GM20000 (cell line): Measurements from ENCODE around the gene FICD.

ENCODE experiments used
- DNase-seq: peaks from one replicate; pipeline ENCODE4 v3.0.0; 2012; ENCODE audit warnings: low spot score
- TF ChIP-seq, protein P1 (sequence below): IDR thresholded peaks from 2 replicates; pipeline ENCODE4 v1.5.1; 2012; ENCODE audit warnings: mild to moderate bottlenecking, control low read depth; ENCODE audit errors: extremely low read depth, missing control alignments

The FICD gene

DNA sequence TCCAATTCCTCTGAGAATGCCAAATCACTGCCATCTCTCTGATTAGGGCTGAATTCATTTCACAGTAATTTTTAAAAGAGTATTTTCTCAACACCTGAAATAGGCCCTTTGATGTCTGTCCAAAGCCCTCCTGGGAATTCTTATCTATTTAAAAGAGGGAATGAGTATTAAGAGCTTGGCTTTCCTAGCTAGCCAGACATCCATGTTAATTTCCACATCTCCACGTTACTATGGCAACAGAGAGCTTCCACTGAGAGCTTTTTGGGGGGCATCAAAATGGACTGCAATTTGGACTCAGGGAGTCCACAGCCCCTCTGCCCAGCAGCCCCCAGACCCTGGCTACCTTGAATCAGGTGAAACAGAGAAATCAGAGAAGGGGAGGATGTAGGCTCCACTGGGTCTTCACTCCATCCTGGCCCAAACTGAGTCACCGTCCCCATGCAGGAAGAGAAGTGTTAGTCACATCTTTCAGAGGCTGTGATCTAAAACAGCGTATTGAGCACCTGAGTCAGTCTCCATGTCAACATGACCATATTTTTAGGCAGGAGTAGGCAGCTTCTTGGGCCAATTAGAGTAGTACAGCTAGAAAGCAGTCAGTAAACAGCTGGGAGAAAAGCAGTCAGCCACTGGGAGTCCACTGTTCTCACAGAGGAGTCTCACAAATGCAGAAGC lies 7.0 kb upstream of the FICD start:
- DNase-seq = no peak
- TF ChIP-seq, protein P1, sequence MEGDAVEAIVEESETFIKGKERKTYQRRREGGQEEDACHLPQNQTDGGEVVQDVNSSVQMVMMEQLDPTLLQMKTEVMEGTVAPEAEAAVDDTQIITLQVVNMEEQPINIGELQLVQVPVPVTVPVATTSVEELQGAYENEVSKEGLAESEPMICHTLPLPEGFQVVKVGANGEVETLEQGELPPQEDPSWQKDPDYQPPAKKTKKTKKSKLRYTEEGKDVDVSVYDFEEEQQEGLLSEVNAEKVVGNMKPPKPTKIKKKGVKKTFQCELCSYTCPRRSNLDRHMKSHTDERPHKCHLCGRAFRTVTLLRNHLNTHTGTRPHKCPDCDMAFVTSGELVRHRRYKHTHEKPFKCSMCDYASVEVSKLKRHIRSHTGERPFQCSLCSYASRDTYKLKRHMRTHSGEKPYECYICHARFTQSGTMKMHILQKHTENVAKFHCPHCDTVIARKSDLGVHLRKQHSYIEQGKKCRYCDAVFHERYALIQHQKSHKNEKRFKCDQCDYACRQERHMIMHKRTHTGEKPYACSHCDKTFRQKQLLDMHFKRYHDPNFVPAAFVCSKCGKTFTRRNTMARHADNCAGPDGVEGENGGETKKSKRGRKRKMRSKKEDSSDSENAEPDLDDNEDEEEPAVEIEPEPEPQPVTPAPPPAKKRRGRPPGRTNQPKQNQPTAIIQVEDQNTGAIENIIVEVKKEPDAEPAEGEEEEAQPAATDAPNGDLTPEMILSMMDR = no peak

- DNase-seq = no peak
- TF ChIP-seq, protein P1 = no peak
Measured at GRCh38 chr12:108509806-108510205, 5.3 kb upstream of the FICD start.

GRCh38 chr12:108510836-108511235 lies 4.2 kb upstream of the FICD start:
- TF ChIP-seq, protein P1 = no peak
- DNase-seq = no peak

DNA sequence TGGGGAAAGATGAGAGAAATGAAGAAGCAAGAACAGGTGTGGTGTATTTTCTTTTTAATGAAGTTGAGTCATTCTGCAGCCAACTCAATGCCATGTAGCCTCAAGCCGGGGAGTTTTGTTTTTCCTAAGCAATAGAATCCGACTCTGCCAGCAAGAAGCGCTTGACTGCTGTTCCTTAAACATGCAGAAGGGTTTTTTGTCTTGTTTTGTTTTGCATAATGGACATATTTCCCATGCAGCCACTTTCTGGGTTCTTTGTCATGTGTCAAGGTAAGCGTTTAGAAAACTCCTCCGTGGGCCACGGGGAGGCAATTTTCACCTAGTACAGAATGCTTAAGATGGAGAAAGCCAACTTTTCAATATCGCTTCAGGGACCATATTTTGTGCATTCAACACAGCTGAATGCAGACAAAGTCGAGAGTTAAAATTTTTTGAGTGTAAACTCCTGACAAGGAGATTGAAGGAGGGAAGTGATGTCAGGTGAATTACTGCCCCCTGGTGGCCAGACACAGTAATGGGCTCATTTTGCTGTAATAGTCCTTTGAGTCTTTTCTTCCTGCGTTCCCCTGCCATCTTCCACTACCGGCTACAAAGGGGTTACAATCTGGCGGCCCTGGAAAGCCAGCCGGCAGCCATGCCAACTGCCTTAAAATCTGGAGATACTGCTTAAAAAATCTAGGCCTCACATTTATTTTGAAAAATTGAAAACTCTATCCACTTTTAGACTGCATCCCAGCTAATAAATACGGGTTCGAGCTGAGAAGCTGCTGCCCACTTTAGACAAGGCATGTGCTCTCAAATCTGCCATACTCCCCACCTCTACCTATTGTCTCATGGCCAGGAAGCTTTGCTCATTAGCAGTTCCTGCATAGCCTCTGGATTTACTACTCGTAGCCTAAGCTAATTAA lies 3.2 kb upstream of the FICD start:
- DNase-seq = peak; percentile 67
- TF ChIP-seq, protein P1 = peak; percentile 81

GRCh38 chr12:108514468-108514972 lies 557 bp upstream of the FICD start:
- TF ChIP-seq, protein P1 = no peak
- no peak for DNase-seq

GRCh38 chr12:108515916-108516315 lies 839 bp downstream of the FICD start:
- TF ChIP-seq, protein P1 = no peak
- no peak for DNase-seq
